HG03442 (cell line): Measurements from ENCODE around the gene SLC9A1.

Experiments used
- ATAC-seq: cut with Tn5 transposase; IDR thresholded peaks from one replicate; pipeline ENCODE4 v1.9.1; 2021; ENCODE audit warnings: mild to moderate bottlenecking, moderate library complexity; ENCODE audit not compliant: unreplicated experiment

Gene SLC9A1

DNA sequence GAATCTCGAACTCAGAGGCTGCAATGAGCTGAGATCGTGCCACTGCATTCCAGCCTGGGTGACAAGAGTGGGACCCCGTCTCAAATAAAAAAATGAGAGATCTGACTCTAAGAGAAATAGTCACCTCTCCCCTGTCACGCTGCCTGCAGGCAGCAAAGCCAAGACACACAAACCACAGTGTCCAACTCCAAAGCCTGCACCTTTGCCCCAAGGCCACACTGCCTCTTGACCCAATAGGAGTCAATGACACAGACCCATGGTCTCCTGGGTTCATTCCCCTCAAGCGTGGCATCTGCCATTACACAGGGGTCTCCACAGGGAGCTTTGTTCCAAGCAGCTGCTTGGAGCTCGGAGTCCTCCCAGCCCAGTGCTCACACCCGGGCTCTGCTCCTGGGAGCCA is 46.3 kb downstream of the SLC9A1 start:
- no peak for ATAC-seq

DNA sequence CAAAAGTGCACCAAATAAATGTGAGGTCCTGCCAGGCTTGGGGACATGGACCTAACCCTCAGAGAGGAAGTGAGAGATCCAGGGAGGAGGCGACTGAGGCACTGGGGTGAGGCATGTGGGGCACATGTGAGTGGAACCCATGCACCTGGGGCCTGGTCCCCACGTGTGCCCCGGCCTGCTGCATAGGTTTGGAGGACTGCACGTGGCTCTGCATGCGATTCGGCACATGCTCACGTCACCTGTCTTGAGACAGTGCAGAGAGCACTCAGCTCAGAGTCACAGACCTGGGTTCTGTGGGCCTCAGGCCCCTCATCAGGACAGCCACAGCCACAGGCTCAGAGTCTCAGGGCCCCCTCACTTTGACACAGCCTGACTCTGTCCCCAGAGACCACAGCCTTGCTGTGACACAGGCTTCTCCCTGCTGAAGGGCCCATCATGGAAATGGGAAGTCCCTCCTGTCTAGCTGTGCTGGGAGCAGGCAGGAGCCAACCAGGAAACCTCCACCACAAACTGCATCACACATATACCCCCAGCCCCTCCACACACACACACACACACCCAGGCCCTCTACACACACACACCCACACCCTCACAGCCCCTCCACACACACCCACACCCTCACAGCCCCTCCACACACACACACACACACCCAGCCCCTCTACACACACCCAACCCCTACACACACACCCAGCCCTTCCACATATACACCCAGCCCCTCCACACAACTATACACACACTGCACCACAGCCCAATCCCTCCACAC is 48.2 kb downstream of the SLC9A1 start:
- no peak for ATAC-seq

DNA sequence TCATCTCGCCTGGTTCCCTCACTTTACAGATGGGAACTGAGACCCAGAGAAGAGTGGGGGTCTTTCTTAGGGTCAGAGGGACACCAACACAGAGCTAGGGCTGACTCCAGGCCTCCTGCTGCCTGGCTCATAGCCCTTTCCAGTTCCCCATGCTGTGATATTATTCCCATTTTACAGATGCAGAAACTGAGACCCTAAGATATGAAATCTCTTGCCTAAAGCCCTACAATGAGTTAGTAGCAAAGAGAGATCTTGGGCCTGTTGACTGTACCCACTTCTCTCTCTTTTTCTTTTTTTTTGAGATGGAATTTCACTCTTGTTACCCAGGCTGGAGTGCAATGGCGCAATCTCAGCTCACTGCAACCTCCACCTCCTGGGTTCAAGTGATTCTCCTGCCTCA is 49.9 kb downstream of the SLC9A1 start:
- no peak for ATAC-seq

DNA sequence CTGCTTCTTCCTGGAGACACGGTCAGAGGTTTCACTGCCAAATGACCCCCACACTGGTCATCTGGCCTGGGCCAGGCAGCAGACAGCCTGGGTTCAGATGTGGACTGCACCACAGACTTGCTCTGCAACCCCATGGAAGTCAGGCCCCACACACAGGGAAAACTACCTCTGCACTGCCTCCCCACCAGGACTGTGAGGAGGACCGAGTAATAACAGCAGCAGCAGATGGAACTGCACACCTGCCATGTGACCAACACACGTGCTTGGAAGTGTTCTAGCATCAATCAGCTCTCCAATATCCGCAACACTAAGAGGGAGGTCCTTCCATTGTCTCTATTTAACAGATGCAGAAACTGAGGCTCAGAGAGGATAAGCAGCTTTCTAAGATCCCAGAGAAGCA is 51.4 kb downstream of the SLC9A1 start:
- no peak for ATAC-seq

DNA sequence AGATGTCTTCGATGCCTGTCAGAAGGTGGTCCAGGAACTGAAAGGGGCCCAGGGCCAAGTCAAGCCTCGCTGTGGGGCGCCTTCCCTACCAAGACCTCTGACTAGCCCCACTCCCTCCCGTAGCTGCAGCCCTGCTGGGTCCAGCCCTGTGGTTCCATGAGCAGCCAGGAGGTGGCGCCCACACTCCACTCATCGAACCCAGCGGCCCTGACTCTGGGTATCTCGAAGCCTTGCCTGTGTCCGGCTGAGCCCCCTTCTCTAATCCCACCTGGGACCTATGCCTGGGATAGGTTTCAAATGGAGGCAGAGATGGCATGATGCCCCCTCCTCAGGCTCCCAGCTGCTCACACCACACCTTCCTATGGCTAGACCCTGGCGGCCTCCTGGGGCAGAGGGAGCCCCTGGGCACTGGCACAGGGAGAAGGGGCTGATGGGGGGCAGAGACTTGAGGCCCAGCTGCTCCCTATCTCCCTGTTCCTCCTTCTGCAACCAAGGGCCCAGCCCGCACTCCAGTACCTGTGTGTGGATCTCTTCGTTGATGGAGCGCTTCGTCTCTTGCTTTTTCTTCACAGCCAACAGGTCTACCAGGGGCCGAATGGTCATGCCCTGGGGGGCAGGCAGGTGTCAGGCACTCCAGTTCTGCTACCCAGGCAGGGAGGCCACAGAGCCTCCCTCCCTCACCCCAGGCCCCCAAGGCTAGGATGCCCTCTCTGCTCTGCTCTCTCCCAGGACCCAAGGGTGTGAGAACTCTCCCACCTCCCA is 52.0 kb downstream of the SLC9A1 start:
- ATAC-seq = no peak

DNA sequence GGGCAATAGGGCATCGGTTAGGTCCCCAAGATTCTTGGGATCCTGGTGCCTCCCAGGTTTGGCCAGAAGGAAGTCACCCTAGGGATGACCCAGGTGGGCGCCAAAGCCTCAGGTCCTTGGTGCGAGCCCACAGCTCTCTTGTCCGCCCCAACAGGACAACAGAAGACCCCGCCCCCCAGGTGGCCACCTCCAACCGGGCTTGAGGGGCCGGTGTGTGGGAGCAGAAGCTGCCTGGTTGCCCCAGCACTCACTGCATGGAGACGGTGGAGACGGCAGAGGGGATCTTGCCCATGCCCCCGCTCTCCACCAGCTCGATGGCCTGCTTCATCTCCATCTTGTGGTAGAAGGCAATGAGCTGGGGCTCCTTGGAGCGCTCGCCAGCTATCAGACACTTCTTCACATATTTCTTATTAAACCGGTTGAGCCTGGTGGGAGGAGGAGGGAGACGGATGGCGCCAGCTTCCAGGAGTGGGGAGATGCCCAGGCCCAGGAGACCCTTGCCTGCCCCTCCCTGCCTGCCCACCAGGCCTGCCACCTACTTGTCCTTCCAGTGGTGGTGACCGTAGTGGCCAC is 52.7 kb downstream of the SLC9A1 start:
- no peak for ATAC-seq

DNA sequence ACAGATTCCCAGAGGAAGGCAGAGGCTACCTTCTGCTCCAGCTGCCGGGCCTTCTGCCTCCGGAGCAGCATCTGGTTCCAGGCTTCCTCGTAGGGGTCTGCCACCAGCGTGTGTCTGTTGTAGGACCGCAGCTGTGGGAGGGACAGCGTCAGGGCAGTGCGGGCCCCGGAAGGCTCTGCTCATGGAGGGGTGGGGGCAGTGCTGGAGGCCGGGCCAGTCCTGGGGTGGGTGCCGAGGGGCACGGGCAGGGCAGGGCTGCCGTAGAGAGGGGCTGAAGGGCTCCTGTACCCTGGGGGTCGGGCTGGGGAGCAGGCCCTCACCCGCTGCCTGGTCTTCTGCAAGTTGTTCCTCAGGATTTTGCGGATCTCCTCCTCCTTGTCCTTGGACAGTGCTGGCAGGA is 53.2 kb downstream of the SLC9A1 start:
- no peak for ATAC-seq

DNA sequence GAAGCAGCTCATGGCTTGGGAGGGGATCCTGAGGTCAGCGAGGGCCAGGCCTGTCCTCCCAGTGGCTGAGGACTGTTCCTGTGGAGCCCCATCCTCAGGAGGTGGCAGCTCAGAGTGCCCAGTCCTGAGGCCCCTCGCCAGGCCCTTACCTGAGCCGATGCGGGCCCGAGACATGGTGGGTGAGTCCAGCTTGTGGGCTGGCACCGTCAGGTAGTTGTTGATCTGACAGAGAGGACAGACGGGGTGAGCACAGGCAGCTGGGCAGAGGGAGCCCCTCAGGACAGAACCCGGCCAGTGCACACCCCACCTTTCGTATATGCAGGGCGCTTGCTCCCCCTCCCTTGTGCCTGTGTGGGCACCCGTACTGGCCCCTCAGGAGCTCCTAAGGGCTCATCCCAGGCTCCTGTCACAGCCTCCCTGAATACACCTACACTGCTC is 53.9 kb downstream of the SLC9A1 start:
- no peak for ATAC-seq

DNA sequence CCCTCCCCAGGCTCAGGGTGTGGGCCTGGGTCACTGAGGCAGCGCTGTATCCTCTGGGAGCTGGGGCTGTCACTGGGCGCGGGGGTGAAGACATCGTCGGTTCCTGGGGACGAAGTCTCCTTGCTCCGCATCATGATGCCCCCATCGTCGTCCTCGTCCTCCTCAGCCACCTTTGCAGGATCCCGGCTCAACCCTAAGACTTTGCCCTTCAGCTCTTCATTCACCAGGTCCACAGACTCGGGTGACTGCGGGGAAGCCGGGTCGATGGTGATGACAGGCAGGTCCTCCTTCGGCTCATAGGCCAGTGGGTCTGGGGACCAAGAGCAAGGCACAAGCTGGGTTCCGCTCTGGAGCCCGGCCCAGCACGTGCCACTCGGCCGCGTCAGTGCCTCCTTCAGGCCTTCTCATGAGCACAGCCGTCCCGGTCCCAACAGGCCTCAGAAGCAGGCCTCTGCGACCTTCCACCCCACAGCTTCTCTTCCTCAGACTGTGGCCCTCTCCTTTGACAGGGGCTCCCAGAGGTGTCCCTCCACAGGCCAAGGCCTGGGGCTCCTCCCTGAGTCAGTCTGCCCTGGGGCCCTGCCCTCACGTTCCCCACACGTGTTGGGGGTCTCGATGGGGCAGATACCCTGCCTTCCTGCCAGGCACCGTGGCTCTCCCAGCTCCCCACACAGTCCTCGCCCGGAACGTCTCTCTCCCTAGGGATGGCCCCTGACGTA is 54.4 kb downstream of the SLC9A1 start:
- ATAC-seq = no peak

DNA sequence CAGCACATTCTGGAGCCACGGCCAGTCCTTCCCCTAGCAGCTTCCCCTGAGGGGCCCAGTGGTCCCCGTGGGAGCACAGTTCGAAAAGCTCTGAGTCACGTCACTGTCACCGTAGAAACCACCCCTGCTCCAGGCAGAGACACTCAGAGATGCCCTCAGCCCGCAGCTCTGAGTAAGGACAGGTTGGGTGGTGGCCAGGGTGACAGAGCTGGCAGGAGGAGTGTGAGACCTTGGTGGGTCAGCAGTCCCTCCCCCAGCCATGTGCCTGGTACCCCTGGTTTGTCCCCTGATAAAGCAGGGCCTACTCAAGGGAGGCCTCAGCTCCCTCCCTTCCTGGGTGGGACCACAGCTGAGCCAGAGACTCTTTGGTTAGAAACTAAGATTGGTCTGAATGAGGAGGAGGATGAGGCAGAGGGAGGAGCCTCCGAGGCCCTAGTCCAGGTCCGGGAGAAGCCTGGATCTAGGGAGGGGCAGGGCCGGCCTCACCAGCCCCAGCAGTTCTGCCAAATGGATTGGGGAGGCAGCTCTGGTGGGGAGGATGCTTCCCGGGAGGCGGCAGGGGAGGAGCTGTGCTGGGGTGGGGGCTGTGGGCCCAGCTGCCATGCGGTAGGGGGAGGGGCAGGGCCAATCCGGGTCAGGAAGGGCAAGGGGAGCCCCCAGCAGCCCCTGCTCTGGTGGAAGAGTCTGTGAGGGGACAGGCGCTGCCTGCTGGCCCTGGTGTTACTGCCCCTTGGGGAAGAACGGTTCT is 55.2 kb downstream of the SLC9A1 start:
- ATAC-seq = no peak

DNA sequence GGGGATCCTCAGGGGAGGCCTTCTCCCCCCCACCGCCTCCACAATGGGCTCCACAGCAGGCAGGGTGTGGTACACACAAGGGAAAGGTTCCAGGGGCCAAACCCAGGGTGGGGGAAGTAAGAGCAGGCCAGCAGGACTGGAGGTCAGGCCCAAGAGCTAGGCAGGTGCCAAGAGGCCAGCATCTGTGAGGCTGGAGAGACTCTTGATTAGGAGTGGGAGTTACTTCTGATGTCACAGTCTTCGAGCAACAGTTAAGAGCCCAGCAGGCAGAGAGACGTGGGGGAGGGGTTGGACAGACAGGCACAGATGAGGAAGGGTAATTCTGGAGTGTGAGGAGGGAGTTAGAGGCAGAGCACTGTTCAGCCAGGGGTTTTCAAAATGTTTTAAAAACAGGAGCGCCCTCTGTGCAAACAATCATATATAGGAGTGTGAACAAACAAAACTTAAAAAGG is 55.8 kb downstream of the SLC9A1 start:
- ATAC-seq = no peak

DNA sequence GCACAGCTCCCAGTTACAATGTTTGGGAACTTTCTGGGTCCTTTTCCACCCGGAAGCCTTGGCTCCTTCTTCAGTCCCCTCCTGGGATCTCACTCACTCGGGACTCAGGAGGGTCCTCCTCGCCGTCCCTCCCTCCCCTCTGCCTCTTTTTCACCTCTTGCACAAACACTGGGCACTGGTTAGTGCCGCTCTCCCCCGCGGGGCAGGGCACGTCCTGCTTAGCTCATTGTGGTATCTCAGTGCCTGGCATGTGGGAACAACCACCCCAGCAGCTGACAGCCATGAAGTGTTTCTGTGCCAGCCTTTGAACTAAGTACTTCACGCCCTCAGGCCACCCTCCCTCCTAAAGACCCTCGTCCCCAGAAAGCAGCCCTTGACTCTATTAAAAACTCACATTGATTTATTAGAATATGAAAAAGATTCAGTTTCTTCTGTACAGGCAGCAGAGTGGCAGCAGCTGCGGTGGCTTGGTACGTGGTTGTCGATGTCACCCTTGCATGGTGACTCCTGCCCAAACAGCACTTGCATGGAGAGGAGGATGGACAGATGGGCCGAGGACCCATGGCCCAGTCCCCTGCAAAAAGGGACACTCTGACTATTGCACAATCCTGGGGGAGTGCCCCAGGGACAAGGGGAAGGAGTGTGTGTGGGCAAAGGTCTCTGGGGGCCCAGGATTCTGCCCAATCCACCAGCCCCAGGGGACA is 56.3 kb downstream of the SLC9A1 start:
- ATAC-seq = no peak

DNA sequence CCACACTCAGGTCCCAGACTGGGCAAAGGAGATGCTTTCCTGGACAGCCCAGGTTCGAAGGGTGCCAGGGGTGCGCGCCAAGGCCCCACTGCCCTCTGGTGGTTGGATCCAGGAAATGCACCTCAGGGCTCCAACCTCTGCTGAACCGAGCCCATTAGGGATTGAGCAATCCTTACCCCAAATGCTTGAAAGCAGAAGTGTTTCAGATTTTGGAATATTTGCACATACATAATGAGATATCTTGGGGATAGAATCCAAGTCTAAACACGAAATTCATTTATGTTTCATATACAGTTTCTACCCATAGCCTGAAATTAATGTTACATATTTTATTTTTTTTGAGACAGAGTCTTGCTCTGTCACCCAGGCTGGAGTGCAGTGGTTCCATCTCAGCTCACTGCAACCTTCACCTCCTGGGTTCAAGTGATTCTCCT is 57.4 kb downstream of the SLC9A1 start:
- no peak for ATAC-seq

DNA sequence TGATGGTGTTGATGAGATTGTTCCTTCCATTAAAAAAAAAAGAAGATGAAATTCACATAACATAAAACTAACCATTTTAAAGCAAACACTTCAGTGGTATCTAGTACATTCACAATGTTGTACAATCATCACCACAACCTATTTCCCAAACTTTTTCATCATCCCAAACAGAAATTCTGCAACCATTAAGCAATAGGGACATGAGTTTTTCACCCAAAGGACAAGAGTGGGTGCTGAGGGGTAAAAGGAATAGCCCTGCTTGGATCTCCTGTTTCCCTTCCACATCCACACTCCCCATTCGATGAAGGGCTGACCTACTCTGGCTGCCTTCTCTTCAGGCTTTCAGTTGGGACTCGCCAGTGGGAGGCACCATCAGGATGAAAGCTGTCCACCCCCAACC is 59.3 kb downstream of the SLC9A1 start:
- no peak for ATAC-seq

DNA sequence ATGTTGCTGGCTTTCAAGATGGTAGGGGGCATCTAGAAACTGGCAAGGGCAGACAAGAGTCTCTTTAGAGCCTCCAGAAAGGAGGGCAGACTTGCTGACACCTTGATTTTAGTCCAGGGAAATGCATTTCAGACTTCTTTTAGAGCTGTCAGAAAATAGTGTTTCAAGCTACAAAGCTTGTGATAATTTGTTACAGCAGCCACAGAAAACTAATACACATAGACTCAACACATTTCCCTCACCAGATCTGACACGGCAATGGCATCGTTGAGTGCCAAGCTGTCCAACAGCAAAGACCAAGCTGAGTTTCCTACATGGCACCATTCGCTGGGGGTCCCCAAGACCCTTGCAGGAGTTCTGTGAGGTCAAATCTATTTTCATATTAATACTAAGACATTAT is 62.0 kb downstream of the SLC9A1 start:
- ATAC-seq = no peak

DNA sequence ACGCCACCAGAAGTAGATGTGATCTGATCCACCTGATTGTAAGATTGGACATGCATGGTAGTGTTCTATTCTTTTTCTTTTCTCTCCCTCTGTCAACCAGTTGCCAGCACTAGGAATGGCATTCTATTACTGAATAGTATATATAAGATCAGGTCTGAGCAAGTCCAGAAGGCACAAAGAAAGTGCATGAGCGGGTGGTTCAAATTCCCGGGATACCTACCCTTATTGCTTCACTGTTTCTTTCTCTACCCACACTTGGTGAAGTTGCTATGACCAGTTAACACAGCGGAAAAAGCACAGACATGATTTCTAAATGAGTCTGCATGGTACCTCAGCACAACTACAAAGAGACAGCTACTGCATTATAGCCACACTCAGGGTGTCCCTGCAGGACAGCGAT is 64.0 kb downstream of the SLC9A1 start:
- no peak for ATAC-seq

DNA sequence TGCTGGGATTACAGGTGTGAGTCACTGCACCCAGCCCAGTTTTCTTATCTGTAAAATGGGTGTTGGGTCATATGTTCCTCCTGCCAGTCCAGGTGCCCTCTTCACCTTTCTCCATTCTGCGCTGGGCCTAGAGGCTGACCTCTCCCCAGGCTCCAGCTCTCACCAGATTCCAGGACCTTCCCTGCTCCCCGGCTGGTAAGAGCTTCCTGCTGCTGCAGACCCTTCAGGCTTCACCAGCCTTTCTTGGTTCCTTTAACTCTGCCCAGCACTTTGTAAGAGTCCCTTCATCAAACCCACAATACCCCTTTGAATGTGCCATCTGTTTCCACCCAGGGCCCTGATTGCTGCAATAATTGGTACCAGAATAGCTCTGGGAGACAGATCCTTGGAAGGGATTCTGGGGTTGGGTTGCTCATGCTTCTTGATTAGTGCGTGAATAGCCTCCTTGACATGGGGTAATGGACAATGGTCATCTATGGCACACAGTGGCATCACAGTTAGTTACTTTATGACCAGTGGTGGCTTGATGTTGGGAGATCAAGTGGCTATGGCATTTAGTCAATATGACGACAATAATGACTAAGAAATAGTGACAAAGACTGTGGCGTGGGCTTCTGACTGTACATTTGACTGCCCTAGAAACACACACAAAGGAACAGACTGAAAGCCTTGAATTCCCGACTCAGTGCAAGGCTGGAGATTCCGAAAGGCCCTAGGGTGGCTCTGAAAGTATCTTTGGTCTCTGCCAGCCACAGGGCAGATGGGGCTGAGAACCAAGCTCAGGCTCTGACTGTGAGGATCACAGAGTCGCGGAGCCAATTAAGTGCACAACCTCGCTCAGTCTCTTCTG is 67.3 kb downstream of the SLC9A1 start:
- no peak for ATAC-seq

DNA sequence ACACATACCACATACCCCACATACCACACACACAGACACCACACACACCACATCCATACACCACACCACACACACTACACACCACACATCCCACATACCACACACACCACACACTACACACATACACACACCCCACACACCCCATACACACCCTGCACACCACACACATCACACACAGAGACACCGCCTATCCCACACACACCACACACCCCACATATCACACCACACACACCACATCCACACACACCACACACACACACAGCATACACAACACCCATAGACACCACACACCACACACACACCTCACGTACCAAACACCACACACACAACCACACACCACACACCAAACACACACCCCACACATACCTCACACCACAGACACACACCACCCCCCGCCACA is 68.3 kb downstream of the SLC9A1 start:
- no peak for ATAC-seq

DNA sequence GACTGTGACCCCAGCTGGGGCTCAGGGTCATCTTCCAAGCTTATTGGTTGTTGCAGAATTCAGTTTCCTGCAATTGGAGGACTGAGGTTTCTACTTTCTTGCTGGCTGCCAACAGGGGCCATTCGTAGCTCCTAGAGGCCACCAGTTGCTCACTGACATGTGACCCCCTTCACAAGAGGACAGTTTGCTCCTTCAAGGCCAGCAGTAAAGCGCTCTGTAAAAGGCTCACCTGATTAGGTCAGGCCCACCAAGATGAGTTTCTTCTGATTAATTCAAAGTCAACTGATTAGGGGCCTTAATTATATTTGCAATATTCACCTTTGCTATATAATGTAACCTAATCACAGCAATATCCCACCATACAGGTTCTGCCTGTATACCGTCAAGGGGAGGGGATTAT is 68.9 kb downstream of the SLC9A1 start:
- ATAC-seq = no peak
